Right lobe of liver (tissue), 6 donors: ENCODE results near the gene FBLIM1. TPM values are rescaled to one million over a fixed set of nuclear protein-coding genes. Genes with fewer than 3 reads are reported as not detected.

Source experiments
- ATAC-seq, 4 donors: fragments of 200-7000 bp; cut with Tn5 transposase; one replicate each; pipeline ENCODE4 v1.9.1; 2020; ENCODE audit warnings: mild to moderate bottlenecking in 4 of 4, moderate library complexity in 4 of 4
- DNase-seq, 3 donors: peaks; one replicate each; pipeline ENCODE4 v3.0.0-alpha.2; 2020
- H3K27ac ChIP-seq, 3 donors: fragments of 200-600 bp; one replicate each; pipeline ENCODE4 v1.8.0; 2022
- H3K27me3 ChIP-seq, 2 donors: fragments of 200-600 bp; one replicate each; pipeline ENCODE4 v1.8.0; 2022
- H3K36me3 ChIP-seq, 4 donors: fragments of 200-600 bp; sonication (generic) in 1 of 4; one replicate each; pipeline versions ENCODE4 v1.5.1 to v1.8.0; 2017 to 2022; ENCODE audit warnings: control low read depth in 1 of 4
- H3K4me1 ChIP-seq, 4 donors: fragments of 200-600 bp; sonication (generic) in 1 of 4; one replicate each; pipeline versions ENCODE4 v1.5.1 to v1.8.0; 2017 to 2022; ENCODE audit warnings: control low read depth in 1 of 4
- H3K4me3 ChIP-seq, 3 donors: fragments of 200-600 bp; one replicate each; pipeline ENCODE4 v1.8.0; 2022
- H3K9me3 ChIP-seq, 4 donors: fragments of 200-600 bp; sonication (generic) in 1 of 4; one replicate each; pipeline versions ENCODE4 v1.5.1 to v1.8.0; 2017 to 2022; ENCODE audit warnings: control low read depth in 1 of 4
- POLR2A ChIP-seq: fragments of 450-650 bp; IDR thresholded peaks from one replicate; pipeline ENCODE4 v1.6.1; 2017; ENCODE audit warnings: antibody characterized with exemption, mild to moderate bottlenecking
- WGBS: methylation state at CpG from one replicate; pipeline ENCODE4 v1.1.6; 2018; ENCODE audit warnings: low coverage, low lambda C conversion rate; ENCODE audit not compliant: insufficient coverage; ENCODE audit errors: missing lambda C conversion rate; 5-methylcytosine and 5-hydroxymethylcytosine counted together
- intact Hi-C, 2 donors: fragments of 100-400 bp; cut with DNase I; formaldehyde crosslinking; loops; one replicate each; pipeline versions ENCODE4 v1.11.2 to v1.14.1; 2022
- total RNA-seq, 6 experiments: library from RNA; depleted of rRNA in 2 of 6; stranded (reverse); fragments of >200 nt in 2 of 6; fragmentation: NEBNext Ultra II Directional in 3 of 6; extraction: Animal tissue kit (Norgen Biotek cat#: 25700) in 3 of 6; gene quantifications; one replicate each; pipeline versions ENCODE4 v1.1.0 to v1.2.4, GENCODE V29; 2016 to 2023
- TF ChIP-seq, protein P1 (sequence below), 4 donors: fragments of 200-600 bp in 3 of 4; fragments of 450-650 bp in 1 of 4; IDR thresholded peaks; one replicate each; pipeline versions ENCODE4 v1.5.1 to v1.8.0; 2016 to 2022; ENCODE audit warnings: antibody characterized with exemption in 4 of 4, mild to moderate bottlenecking in 2 of 4
- donor health status: DM: no; HTN: yes; CAD: no.
- donor health status: DM: no; HTN: no; CAD: no.
- donor health status: DM: no; HTN: no; CAD: no.
- donor health status: DM: no; HTN: yes; CAD: no.
- donor health status: DM: no; HTN: yes; CAD: no.

Gene FBLIM1
- total RNA-seq, 6 experiments from 2014 or later: 4.0 to 13.1 (median 6.0) TPM

GRCh38 chr1:15765495-15766194 is 7.0 kb downstream of the FBLIM1 start:
- no peaks in the 10 kb centered on the region for H3K36me3 ChIP-seq
- H3K4me3 ChIP-seq: no peak overlapping the region
- DNase-seq (no peak), ATAC-seq (no peak)
- H3K4me1 ChIP-seq: no peaks in the 10 kb centered on the region
- 50% methylated on average over 3 of the region's 20 CpGs for WGBS
- no peaks in the 10 kb centered on the region for H3K27me3 ChIP-seq
- intact Hi-C loops: no loop called here
- no peaks in the 10 kb centered on the region for H3K9me3 ChIP-seq
- no peak overlapping the region for H3K27ac ChIP-seq
- no peak for TF ChIP-seq POLR2A
- TF ChIP-seq, protein P1, sequence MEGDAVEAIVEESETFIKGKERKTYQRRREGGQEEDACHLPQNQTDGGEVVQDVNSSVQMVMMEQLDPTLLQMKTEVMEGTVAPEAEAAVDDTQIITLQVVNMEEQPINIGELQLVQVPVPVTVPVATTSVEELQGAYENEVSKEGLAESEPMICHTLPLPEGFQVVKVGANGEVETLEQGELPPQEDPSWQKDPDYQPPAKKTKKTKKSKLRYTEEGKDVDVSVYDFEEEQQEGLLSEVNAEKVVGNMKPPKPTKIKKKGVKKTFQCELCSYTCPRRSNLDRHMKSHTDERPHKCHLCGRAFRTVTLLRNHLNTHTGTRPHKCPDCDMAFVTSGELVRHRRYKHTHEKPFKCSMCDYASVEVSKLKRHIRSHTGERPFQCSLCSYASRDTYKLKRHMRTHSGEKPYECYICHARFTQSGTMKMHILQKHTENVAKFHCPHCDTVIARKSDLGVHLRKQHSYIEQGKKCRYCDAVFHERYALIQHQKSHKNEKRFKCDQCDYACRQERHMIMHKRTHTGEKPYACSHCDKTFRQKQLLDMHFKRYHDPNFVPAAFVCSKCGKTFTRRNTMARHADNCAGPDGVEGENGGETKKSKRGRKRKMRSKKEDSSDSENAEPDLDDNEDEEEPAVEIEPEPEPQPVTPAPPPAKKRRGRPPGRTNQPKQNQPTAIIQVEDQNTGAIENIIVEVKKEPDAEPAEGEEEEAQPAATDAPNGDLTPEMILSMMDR (IDR thresholded peaks at IDR 0.05): no peak

DNA sequence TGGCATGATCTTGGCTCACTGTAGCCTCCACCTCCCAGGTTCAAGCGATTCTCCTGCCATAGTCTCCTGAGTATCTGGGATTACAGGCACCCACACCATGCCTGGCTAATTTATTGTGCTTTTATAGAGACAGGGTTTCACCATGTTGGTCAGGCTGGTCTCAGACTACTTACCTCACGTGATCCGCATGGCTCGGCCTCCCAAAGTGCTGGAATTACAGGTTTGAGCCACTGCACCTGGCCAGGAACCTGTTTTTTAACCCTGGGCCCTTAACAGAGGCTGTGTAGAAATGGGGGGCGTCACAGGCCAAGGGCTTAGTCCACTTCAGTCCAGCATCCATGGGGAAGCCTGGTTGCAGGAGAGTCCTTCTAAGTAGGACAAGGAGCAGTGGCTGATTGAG is 9.3 kb downstream of the FBLIM1 start:
- Histone ChIP-seq H3K36me3 (peaks cover 0 to 3% (median 0%) of the 10 kb centered on the region in 4 donors), H3K27ac (no peak overlapping the region), H3K27me3 (no peaks in the 10 kb centered on the region), H3K4me1 (no peaks in the 10 kb centered on the region), H3K4me3 (no peak overlapping the region), H3K9me3 (no peaks in the 10 kb centered on the region)
- WGBS: 100% methylated on average over 2 of the region's 5 CpGs
- intact Hi-C loops: no loop called here
- ATAC-seq (no peak), DNase-seq (no peak)
- TF ChIP-seq POLR2A: no peak
- TF ChIP-seq, protein P1 (IDR thresholded peaks at IDR 0.05): no peak

- Histone ChIP-seq H3K27me3 (no peaks in the 10 kb centered on the region), H3K27ac (no peak overlapping the region), H3K4me3 (no peak overlapping the region), H3K9me3 (no peaks in the 10 kb centered on the region), H3K36me3 (peaks cover 0 to 3% (median 0%) of the 10 kb centered on the region in 4 donors), H3K4me1 (no peaks in the 10 kb centered on the region)
- DNase-seq: no peak
- no peak for ATAC-seq
- 70% methylated on average over 1 of the region's 7 CpGs for WGBS
- TF ChIP-seq POLR2A: no peak
- TF ChIP-seq, protein P1 (IDR thresholded peaks at IDR 0.05): no peak
- intact Hi-C loops: no loop called here
These were observed 9.8 kb downstream of the FBLIM1 start for GRCh38 chr1:15768388-15768787.

DNA sequence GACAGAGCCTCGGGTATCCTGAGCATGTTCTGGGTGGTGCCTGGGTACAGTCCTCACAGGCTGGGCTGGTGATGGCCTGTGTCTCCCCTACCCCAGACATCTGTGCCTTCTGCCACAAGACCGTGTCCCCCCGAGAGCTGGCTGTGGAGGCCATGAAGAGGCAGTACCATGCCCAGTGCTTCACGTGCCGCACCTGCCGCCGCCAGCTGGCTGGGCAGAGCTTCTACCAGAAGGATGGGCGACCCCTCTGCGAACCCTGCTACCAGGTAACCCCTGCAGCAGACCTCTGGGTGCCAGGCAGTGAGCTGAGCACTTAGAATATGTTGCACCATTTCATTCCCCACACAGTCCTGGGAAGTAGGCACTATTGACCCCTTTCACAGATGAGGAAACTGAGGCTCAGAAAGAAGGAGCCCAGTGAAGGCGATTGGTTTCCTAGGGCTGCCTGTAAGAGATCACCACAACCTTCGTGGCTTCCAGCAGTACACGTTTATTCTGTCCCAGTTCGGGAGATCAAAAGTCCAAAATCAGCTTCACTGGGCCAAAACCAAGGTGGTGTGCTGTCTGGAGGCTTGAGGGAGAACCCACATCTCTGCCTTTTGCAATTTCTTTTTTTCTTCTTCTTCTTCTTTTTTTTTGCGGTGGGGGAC is 11.8 kb downstream of the FBLIM1 start:
- intact Hi-C loops: no loop called here
- no peaks in the 10 kb centered on the region for H3K9me3 ChIP-seq
- H3K36me3 ChIP-seq: peaks cover 0 to 3% (median 0%) of the 10 kb centered on the region in 4 donors
- TF ChIP-seq POLR2A: no peak
- TF ChIP-seq, protein P1 (IDR thresholded peaks at IDR 0.05): no peak
- H3K27me3 ChIP-seq: no peaks in the 10 kb centered on the region
- ATAC-seq (peak in 2 of 4 donors; percentile 36 to 58), DNase-seq (no peak)
- no peak overlapping the region for H3K4me3 ChIP-seq
- H3K4me1 ChIP-seq: no peaks in the 10 kb centered on the region
- no peak overlapping the region for H3K27ac ChIP-seq
- 64% methylated on average over 8 of the region's 14 CpGs for WGBS
